Erythroblast (primary cell): ENCODE measurements around the gene SPNS2.

Experiments used
- GATA1 ChIP-seq: IDR thresholded peaks from 2 replicates; pipeline ENCODE4 v1.6.1; 2011; ENCODE audit warnings: low read depth, mild to moderate bottlenecking, control low read depth, low read length, moderate library complexity
- POLR2A ChIP-seq: IDR thresholded peaks from 2 replicates; pipeline ENCODE4 v1.6.1; 2011; ENCODE audit warnings: mild to moderate bottlenecking, low read length

GRCh38 chr17:4483012-4483840, 15.5 kb upstream of the SPNS2 start:
- TF ChIP-seq POLR2A (no peak), GATA1 (no peak)
